Neural cell (in vitro differentiated cells): ENCODE results near the gene ZFYVE1.

ENCODE experiments used
- CTCF ChIP-seq: fragments of 450-650 bp; IDR thresholded peaks from 2 replicates; pipeline ENCODE4 v1.5.1; 2014; ENCODE audit warnings: antibody characterized with exemption, mild to moderate bottlenecking, moderate library complexity; ENCODE audit not compliant: poor library complexity, severe bottlenecking
- EZH2 ChIP-seq: fragments of 200-600, 300-800 bp; shearing (Covaris generic), sonication (generic); IDR thresholded peaks from 2 replicates; pipeline ENCODE4 v1.6.1; 2014; ENCODE audit warnings: antibody characterized with exemption, low read length, borderline replicate concordance, mild to moderate bottlenecking; ENCODE audit not compliant: insufficient read depth, poor library complexity, severe bottlenecking
- POLR2AphosphoS5 ChIP-seq: IDR thresholded peaks from 2 replicates; pipeline ENCODE4 v1.6.1; 2012
- SMC3 ChIP-seq: fragments of 450-650 bp; conservative IDR thresholded peaks from 2 replicates; pipeline ENCODE4 v1.6.1; 2014; ENCODE audit warnings: antibody characterized with exemption, mild to moderate bottlenecking, moderate library complexity; ENCODE audit not compliant: poor library complexity
- TAF1 ChIP-seq: IDR thresholded peaks from 2 replicates; pipeline ENCODE4 v1.6.1; 2012; ENCODE audit warnings: low read depth

- TF ChIP-seq CTCF (no peak), POLR2AphosphoS5 (peak; percentile 87), SMC3 (no peak), EZH2 (no peak), TAF1 (no peak)
Observed at GRCh38 chr14:73026845-73027542, at the start of gene ZFYVE1.
